Left lung (tissue), 10 donors: ENCODE results near the gene CCDC187. TPM values are rescaled to one million over a fixed set of nuclear protein-coding genes. Genes with fewer than 3 reads are reported as not detected.

Experiments
- ATAC-seq: fragments of 200-7000 bp; cut with Tn5 transposase; one replicate; pipeline ENCODE4 v1.9.1; 2020; ENCODE audit warnings: moderate library complexity
- DNase-seq, 4 donors: peaks; one replicate each; pipeline ENCODE4 v3.0.0-alpha.2; 2013 to 2020
- H3K27ac ChIP-seq, 2 donors: fragments of 200-600 bp; sonication (generic) in 1 of 2; one replicate each; pipeline versions ENCODE4 v1.5.0 to v1.8.0; 2020 to 2021
- H3K27me3 ChIP-seq, 2 donors: fragments of 200-600 bp; sonication (generic) in 1 of 2; one replicate each; pipeline versions ENCODE4 v1.5.0 to v1.8.0; 2020 to 2021
- H3K36me3 ChIP-seq, 2 donors: fragments of 200-600 bp; sonication (generic) in 1 of 2; one replicate each; pipeline versions ENCODE4 v1.5.0 to v1.8.0; 2020 to 2021
- H3K4me1 ChIP-seq, 2 donors: fragments of 200-600 bp; one replicate each; pipeline ENCODE4 v1.8.0; 2021
- H3K4me3 ChIP-seq, 2 donors: fragments of 200-600 bp; sonication (generic) in 1 of 2; one replicate each; pipeline versions ENCODE4 v1.5.0 to v1.8.0; 2020 to 2021; ENCODE audit warnings: mild to moderate bottlenecking in 1 of 2
- H3K9me3 ChIP-seq, 2 donors: fragments of 200-600 bp; sonication (generic) in 1 of 2; one replicate each; pipeline versions ENCODE4 v1.5.0 to v1.8.0; 2020 to 2021
- intact Hi-C, 2 donors: fragments of 100-400 bp; cut with DNase I; formaldehyde crosslinking; loops; one replicate each; pipeline versions ENCODE4 v1.11.2 to v1.14.2; 2022
- polyA plus RNA-seq, 6 donors: library from polyadenylated mRNA; unstranded; fragments of 120-200 nt; gene quantifications; one replicate each; pipeline ENCODE4 v1.2.1, GENCODE V29; 2013; ENCODE audit not compliant: insufficient read length in 6 of 6
- total RNA-seq, 2 donors: library from RNA; stranded (reverse); fragmentation: NEBNext Ultra II Directional; extraction: Animal tissue kit (Norgen Biotek cat#: 25700); gene quantifications; one replicate each; pipeline ENCODE4 v1.2.1, GENCODE V29; 2021
- TF ChIP-seq, protein P1 (sequence below), 2 donors: fragments of 200-600 bp; sonication (generic) in 1 of 2; IDR thresholded peaks; one replicate each; pipeline versions ENCODE4 v1.5.0 to v1.8.0; 2021; ENCODE audit warnings: antibody characterized with exemption in 2 of 2
- donor health status: DM: no; HTN: yes; CAD: no.
- donor health status: DM: no; HTN: no; CAD: no.

Gene CCDC187
- total and polyA plus RNA-seq, 8 donors = 0.47 to 3.0 (median 1.9) TPM

DNA sequence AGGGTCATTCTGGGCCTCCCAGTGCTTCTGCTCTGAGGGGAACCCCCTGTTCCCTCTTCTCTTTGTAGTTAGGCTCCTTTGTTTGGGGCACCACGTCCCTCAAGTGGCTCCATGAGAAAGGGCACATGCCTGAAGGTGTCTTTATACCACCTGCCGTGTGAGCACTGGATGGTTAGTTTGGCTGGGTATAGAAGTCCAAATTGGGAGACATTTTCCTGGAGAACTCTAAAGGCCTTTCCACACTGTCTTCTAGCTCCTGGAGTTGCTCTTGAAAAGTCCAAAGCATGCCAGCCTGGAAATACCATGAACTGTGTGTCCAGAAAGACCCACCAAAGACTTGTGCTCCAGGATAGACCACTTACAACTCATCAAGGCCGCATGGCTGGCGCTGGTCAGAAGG, 11.1 kb upstream of the CCDC187 start:
- Histone ChIP-seq H3K4me3 (no peak overlapping the region), H3K27me3 (peaks cover 0 to 26% of the 10 kb centered on the region in 2 donors), H3K36me3 (no peaks in the 10 kb centered on the region), H3K27ac (no peak overlapping the region), H3K9me3 (peaks cover 0 to 13% of the 10 kb centered on the region in 2 donors), H3K4me1 (no peaks in the 10 kb centered on the region)
- ATAC-seq (no peak), DNase-seq (peak in 1 of 4 donors; percentile 15)
- intact Hi-C loops = no loop called here
- TF ChIP-seq, protein P1, sequence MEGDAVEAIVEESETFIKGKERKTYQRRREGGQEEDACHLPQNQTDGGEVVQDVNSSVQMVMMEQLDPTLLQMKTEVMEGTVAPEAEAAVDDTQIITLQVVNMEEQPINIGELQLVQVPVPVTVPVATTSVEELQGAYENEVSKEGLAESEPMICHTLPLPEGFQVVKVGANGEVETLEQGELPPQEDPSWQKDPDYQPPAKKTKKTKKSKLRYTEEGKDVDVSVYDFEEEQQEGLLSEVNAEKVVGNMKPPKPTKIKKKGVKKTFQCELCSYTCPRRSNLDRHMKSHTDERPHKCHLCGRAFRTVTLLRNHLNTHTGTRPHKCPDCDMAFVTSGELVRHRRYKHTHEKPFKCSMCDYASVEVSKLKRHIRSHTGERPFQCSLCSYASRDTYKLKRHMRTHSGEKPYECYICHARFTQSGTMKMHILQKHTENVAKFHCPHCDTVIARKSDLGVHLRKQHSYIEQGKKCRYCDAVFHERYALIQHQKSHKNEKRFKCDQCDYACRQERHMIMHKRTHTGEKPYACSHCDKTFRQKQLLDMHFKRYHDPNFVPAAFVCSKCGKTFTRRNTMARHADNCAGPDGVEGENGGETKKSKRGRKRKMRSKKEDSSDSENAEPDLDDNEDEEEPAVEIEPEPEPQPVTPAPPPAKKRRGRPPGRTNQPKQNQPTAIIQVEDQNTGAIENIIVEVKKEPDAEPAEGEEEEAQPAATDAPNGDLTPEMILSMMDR (IDR thresholded peaks at IDR 0.05) = no peak

- intact Hi-C loops = no loop called here
- no peak for ATAC-seq
- no peak overlapping the region for H3K4me3 ChIP-seq
- H3K27ac ChIP-seq = no peak overlapping the region
- H3K27me3 ChIP-seq = peaks cover 0 to 32% of the 10 kb centered on the region in 2 donors
- H3K9me3 ChIP-seq = peaks cover 0 to 13% of the 10 kb centered on the region in 2 donors
- H3K36me3 ChIP-seq = no peaks in the 10 kb centered on the region
- H3K4me1 ChIP-seq = no peaks in the 10 kb centered on the region
- DNase-seq = no peak
- TF ChIP-seq, protein P1 (IDR thresholded peaks at IDR 0.05) = no peak
Measured at GRCh38 chr9:136314056-136314416, 10.1 kb upstream of the CCDC187 start.

GRCh38 chr9:136313111-136314055, 9.5 kb upstream of the CCDC187 start:
- intact Hi-C loops = no loop called here
- DNase-seq = peak in 1 of 4 donors; percentile 67
- TF ChIP-seq, protein P1 (IDR thresholded peaks at IDR 0.05) = no peak

GRCh38 chr9:136312436-136312835, 8.5 kb upstream of the CCDC187 start:
- H3K4me1 ChIP-seq = no peaks in the 10 kb centered on the region
- intact Hi-C loops = no loop called here
- no peak overlapping the region for H3K27ac ChIP-seq
- H3K27me3 ChIP-seq = peaks cover 0 to 35% of the 10 kb centered on the region in 2 donors
- DNase-seq = peak in 2 of 4 donors; percentile 73 to 81
- H3K36me3 ChIP-seq = no peaks in the 10 kb centered on the region
- TF ChIP-seq, protein P1 (IDR thresholded peaks at IDR 0.05) = peak; percentile 55 to 57
- ATAC-seq = peak; percentile 81
- peaks cover 0 to 13% of the 10 kb centered on the region in 2 donors for H3K9me3 ChIP-seq
- H3K4me3 ChIP-seq = no peak overlapping the region

More at GRCh38 chr9:136313111-136314055, 9.5 kb upstream of the CCDC187 start:
- no peaks in the 10 kb centered on the region for H3K4me1 ChIP-seq
- ATAC-seq = no peak
- no peak overlapping the region for H3K27ac ChIP-seq
- H3K27me3 ChIP-seq = peaks cover 0 to 35% of the 10 kb centered on the region in 2 donors
- no peak overlapping the region for H3K4me3 ChIP-seq
- H3K36me3 ChIP-seq = no peaks in the 10 kb centered on the region
- H3K9me3 ChIP-seq = peaks cover 0 to 13% of the 10 kb centered on the region in 2 donors

DNA sequence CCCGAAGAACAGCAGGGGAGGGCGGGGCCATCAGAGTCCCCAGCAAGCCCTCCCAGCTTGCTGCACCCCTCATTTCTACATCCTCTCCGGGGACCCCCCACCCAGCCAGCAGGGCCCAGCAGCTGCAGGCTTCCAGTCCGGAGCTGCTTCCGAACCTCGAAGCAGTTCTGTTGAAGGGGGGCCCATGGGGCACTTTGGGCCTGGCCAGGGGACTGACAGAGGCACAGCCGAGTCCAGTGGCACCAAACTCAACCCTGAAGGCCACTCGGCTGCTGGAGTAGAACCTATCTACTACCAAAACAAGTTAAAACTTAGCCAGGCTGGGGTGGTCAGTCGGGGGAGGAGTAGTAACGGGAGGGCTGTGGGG, 8.1 kb upstream of the CCDC187 start:
- Histone ChIP-seq H3K36me3 (no peaks in the 10 kb centered on the region), H3K9me3 (peaks cover 0 to 13% of the 10 kb centered on the region in 2 donors), H3K27me3 (peaks cover 0 to 36% of the 10 kb centered on the region in 2 donors), H3K4me1 (no peaks in the 10 kb centered on the region), H3K27ac (no peak overlapping the region), H3K4me3 (no peak overlapping the region)
- ATAC-seq (no peak), DNase-seq (no peak)
- TF ChIP-seq, protein P1 (IDR thresholded peaks at IDR 0.05) = no peak
- intact Hi-C loops = no loop called here
